ENCODE data around the gene RCE1.

Gene RCE1

DNA sequence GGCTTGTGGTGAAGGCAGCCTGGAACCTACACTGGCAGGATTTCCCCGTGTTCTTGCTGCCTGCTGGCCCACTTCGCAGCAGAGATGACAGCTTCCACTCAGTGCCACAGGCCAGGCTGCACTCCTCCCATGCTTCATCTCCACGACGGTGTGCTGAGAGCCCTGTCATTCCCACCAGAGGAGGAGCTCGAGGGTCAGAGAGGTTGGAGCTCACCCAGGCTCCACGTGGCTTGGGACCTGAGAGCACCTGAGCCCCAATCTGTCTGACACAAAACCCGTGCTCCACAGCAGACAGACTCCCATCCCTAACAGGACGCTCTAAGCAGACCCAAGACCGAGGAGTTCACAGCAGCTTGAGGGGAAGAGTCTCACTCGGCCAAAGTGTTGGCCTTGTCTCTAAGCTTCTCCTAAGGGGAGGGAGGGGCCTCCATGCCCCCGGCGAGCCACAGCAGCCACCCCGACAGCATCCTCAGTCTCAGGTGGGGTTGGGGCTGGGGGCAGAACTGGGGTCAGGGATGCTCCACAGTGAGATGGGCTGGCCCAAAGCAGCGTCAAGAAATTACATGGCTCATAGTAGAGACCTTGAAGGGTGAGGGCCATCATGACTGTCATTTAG is 24.3 kb downstream of the RCE1 start:
- TF ChIP-seq CTCF (IDR thresholded peaks at IDR 0.05) = no peak
- H3K4me3 ChIP-seq = no peak overlapping the region
- H3K27ac ChIP-seq = no peak overlapping the region
- no peak for DNase-seq (ENCODE audit: low spot score)

DNA sequence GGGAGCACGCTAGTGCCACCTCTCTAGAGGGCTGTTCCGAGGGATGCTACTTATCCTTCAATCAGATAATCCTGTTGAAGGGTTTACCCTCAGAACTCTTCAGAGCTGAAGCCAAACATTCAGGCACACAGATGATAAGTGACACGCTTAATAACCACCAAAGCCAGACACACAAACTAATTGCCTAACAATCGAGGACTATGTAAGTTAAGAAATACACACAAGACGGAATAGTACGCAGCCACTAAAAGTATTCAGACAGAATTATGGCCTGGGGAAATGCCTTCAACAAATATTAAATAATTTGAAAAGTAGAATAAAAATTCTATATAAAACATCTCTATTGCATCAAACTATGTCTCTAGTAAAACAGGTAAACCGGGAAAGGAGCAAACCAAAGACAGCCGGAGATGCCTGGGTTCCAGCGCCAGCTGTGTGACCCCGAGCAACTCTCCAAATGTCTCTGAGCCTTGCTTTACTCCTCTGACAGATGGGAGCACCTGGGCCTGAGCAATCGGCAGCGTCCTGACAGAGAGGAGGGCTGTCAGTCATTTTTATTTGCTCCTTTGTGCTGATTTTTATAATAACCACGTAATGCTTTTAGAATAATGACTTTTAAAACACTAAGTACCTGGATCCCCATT is 25.0 kb downstream of the RCE1 start:
- TF ChIP-seq CTCF (IDR thresholded peaks at IDR 0.05) = no peak
- no peak overlapping the region for H3K4me3 ChIP-seq
- DNase-seq (ENCODE audit: low spot score) = no peak
- no peak overlapping the region for H3K27ac ChIP-seq

- H3K27ac ChIP-seq = no peak overlapping the region
- DNase-seq (ENCODE audit: low spot score) = no peak
- no peak for TF ChIP-seq CTCF (IDR thresholded peaks at IDR 0.05)
- no peak overlapping the region for H3K4me3 ChIP-seq
Observed at GRCh38 chr11:66868726-66869566, 25.7 kb downstream of the RCE1 start.

DNA sequence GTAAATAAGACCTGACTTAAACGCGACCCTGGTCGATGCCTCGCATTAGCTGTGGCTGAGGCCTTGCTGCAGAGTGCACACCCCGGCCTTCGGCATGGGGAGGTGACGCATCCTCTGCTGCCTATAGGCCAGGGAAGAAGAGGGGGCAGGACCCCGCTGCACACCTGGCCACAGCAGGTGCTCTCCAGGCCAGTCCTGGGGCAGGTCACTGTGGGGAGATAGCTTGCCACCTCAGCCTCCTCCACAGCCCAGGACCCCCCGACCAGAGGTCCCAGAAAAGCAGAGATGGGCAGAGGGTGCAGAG is 26.3 kb downstream of the RCE1 start:
- no peak overlapping the region for H3K27ac ChIP-seq
- TF ChIP-seq CTCF (IDR thresholded peaks at IDR 0.05) = no peak
- no peak overlapping the region for H3K4me3 ChIP-seq

DNA sequence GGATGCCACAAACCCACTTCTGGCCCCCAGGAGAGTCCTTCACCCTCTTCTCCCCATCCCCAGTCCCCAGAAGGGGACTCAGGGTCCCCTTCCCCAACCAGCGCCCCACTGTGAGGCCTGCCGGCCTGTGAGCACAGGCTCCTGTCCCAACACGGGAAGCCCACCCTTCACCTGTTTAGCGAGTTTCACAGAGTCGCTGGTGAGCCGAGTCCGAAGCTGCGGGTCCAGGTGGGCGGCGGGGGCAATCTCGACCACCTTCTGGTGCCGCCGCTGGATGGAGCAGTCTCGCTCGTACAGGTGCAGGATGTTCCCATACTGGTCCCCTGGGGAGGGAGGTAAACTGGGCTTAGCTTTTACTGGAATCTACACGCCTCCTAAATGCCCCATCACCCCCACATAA is 26.9 kb downstream of the RCE1 start:
- DNase-seq (ENCODE audit: low spot score) = no peak
- no peak for TF ChIP-seq CTCF (IDR thresholded peaks at IDR 0.05)
- Histone ChIP-seq H3K27ac (no peak overlapping the region), H3K4me3 (no peak overlapping the region)

More for the DNA sequence above, 26.3 kb downstream of the RCE1 start:
- no peak for DNase-seq (ENCODE audit: low spot score)

DNA sequence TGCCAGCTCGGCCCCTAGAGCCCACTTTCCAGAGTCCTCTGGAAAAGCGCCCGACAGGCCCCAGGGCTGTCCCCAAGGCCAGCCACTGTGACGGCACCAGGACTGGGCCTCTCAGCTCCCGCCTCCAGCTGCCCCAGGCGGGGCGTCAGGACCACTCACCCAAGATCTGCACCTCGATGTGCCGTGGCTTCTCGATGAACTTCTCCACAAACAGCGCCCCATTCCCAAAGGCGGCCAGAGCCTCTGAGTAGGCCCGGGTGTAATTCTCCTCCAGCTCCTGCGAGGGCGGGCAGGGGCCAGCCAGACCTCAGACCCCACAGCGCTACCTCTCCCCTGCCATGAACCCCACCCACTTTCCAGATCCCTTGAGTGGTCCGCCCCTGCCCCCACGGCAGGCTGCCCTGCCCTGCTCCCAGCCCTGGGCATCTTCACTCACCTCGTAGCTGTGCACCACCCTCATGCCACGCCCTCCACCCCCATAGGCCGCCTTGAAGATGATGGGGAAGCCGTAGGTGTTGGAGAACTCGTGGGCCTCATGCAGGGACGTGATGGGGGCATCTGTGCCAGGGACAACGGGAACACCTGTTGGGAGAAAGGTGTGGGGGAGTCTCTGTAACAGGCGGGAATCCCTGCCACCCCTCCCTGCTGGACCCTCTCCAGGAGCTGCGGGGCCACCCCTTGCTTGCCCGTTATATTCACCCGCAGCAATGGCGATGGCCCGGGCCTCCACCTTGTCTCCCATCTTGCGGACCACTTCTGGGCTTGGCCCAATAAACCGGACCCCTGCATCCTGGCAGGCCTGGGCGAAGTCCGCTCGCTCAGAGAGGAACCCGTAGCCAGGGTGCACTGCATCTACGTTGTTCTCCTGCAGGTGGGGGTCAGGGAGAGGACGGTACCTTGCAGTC is 27.6 kb downstream of the RCE1 start:
- DNase-seq (ENCODE audit: low spot score) = no peak
- Histone ChIP-seq H3K27ac (no peak overlapping the region), H3K4me3 (no peak overlapping the region)
- TF ChIP-seq CTCF (IDR thresholded peaks at IDR 0.05) = no peak

Measured in coronary artery (tissue), 2 donors.